Measurements from ENCODE around the gene MBD4. TPM values are rescaled to one million over a fixed set of nuclear protein-coding genes. Genes with fewer than 3 reads are reported as not detected.

The MBD4 gene
- total RNA-seq, 4 donors from 2014 or later, result 12.1 to 23.3 (median 16.4) TPM

DNA sequence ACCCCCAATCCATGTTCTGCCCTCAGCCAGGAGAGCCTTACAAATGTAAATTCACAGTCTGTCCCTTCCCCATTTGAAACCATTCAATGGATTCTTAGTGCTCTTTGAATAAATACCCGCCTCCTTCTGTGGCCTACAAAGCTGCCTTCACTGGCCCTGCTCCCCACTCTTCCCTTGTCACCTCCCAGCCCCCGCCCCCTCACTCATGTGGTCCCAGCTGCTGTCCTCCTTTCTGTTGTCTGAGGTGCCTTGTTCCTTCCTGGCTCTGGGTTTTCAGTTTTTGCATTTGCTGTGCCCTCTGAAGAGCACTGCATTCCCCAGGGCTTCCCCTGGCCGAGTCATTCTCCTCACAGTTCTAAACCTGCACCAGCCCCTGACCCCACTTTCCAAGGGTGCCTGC is 14.5 kb downstream of the MBD4 start:
- WGBS, result 88% methylated on average over 3 of the region's 3 CpGs
- intact Hi-C loops (cut with DNase I), result no loop called here
- Histone ChIP-seq H3K27me3 (no peaks in the 10 kb centered on the region), H3K27ac (replicated peaks in 1 of 4) (no peak overlapping the region), H3K36me3 (peaks cover 0 to 2% (median 0%) of the 10 kb centered on the region in 4 donors), H3K4me1 (peaks cover 14 to 20% (median 16%) of the 10 kb centered on the region in 4 donors), H3K4me3 (no peak overlapping the region), H3K9me3 (no peaks in the 10 kb centered on the region)
- DNase-seq (ENCODE audit: extremely low spot score), result no peak
- TF ChIP-seq POLR2A (IDR thresholded peaks at IDR 0.05; ENCODE audit: low read depth), result no peak
- TF ChIP-seq POLR2AphosphoS5 (IDR thresholded peaks at IDR 0.05), result no peak
- TF ChIP-seq EP300 (IDR thresholded peaks at IDR 0.05), result no peak
- TF ChIP-seq, protein P1, sequence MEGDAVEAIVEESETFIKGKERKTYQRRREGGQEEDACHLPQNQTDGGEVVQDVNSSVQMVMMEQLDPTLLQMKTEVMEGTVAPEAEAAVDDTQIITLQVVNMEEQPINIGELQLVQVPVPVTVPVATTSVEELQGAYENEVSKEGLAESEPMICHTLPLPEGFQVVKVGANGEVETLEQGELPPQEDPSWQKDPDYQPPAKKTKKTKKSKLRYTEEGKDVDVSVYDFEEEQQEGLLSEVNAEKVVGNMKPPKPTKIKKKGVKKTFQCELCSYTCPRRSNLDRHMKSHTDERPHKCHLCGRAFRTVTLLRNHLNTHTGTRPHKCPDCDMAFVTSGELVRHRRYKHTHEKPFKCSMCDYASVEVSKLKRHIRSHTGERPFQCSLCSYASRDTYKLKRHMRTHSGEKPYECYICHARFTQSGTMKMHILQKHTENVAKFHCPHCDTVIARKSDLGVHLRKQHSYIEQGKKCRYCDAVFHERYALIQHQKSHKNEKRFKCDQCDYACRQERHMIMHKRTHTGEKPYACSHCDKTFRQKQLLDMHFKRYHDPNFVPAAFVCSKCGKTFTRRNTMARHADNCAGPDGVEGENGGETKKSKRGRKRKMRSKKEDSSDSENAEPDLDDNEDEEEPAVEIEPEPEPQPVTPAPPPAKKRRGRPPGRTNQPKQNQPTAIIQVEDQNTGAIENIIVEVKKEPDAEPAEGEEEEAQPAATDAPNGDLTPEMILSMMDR (IDR thresholded peaks at IDR 0.05), result no peak

DNA sequence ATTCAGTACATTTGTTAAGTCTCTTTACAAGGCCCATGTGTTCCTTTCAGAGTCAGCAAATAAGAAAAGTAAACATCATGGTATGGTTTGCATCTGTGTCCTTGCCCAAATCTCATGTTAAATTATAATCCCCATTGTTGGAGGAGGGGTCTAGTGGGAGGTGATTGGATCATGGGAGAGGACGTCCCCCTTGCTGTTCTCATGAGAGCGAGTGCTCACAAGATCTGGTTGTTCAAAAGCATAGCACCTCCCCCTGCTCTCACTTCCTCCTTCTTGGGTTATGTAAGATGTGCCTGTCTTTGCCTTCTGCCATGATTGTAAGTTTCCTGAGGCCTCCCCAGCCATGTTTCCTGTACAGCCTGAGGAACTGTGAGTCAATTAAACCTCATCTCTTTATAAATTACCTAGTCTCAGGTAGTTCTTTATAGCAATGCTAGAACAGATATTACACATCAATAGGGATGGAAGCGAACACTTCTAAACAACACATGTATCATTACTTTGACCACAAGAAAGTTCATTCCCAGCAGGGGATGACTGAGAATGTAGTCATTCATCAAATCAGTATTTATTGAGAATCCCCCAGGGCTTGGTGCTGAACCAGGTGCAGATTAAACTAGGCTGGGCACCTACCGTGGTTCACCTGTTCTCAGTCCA is 15.4 kb downstream of the MBD4 start:
- TF ChIP-seq EP300 (IDR thresholded peaks at IDR 0.05) (no peak), POLR2AphosphoS5 (IDR thresholded peaks at IDR 0.05) (no peak), POLR2A (IDR thresholded peaks at IDR 0.05; ENCODE audit: low read depth) (no peak)
- TF ChIP-seq, protein P1 (IDR thresholded peaks at IDR 0.05), result no peak
- H3K4me1 ChIP-seq, result peaks cover 14 to 19% (median 16%) of the 10 kb centered on the region in 4 donors
- WGBS, result 83% methylated on average over 4 of the region's 4 CpGs
- H3K4me3 ChIP-seq, result no peak overlapping the region
- no peak for DNase-seq (ENCODE audit: extremely low spot score)
- H3K36me3 ChIP-seq, result no peaks in the 10 kb centered on the region
- no peak overlapping the region for H3K27ac ChIP-seq (replicated peaks in 1 of 4)
- intact Hi-C loops (cut with DNase I), result no loop called here
- H3K9me3 ChIP-seq, result no peaks in the 10 kb centered on the region
- H3K27me3 ChIP-seq, result no peaks in the 10 kb centered on the region

DNA sequence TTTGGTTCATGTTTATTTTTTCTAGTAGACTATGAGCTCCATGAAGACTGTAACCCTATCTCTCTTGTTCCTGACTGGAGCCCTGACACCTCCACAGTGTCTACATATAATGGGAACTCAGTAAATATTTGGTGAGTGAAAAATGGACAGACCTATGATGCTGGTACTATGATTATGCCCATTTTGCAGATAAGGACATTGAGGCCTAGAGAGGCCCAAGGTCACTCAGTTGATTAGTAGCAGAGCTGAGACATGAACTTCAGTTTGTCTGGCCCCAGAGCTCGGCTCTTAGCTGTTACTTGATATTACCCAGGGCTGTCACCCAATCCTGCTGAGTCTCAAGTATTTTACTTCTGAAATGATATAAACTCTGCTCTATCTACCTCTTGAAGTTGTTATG is 16.9 kb downstream of the MBD4 start:
- Histone ChIP-seq H3K4me1 (peaks cover 4 to 7% (median 5%) of the 10 kb centered on the region in 4 donors), H3K27me3 (no peaks in the 10 kb centered on the region), H3K4me3 (no peak overlapping the region), H3K36me3 (no peaks in the 10 kb centered on the region), H3K27ac (replicated peaks in 1 of 4) (no peak overlapping the region), H3K9me3 (no peaks in the 10 kb centered on the region)
- TF ChIP-seq, protein P1 (IDR thresholded peaks at IDR 0.05), result no peak
- no peak for TF ChIP-seq EP300 (IDR thresholded peaks at IDR 0.05)
- no peak for TF ChIP-seq POLR2A (IDR thresholded peaks at IDR 0.05; ENCODE audit: low read depth)
- TF ChIP-seq POLR2AphosphoS5 (IDR thresholded peaks at IDR 0.05), result no peak
- intact Hi-C loops (cut with DNase I), result no loop called here
- 100% methylated on average over 1 of the region's 1 CpG for WGBS
- no peak for DNase-seq (ENCODE audit: extremely low spot score)

DNA sequence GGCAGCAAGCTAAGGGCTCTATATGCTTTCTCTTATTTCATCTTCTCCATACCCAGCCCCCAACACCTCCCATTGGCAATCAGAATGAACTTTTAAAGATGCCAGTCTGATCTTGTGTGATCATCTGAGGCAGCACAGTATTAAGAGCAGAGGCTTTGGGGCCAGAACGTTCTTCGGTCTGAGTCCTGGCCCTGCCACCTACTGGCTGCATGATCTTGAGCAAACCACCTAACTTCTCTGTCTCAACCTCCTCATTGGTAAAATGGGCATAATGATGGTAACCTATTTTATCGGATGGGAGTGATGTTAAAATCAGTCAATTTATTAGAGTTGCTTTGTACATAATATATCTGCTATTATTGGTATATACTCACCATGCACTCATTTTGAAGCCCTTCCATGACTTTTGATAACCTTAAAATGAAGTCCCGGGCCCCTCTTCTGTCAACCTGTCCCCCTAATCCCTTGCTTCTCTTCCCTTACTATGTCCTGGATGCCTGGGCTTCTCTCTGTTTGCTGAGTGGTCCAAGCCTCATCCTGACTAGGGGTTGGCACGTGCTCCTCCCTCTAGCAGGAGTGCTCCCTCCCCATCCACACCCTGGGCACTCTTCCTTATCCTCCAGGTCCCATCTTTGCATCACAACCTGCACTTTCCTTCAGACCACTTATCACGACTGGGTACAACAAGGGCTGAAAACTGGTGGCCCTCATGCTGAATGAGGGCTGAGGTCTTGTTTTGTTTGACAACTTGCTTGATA is 17.6 kb downstream of the MBD4 start:
- Histone ChIP-seq H3K27me3 (no peaks in the 10 kb centered on the region), H3K4me1 (peaks cover 0 to 6% (median 3%) of the 10 kb centered on the region in 4 donors), H3K9me3 (no peaks in the 10 kb centered on the region), H3K27ac (replicated peaks in 1 of 4) (no peak overlapping the region), H3K36me3 (no peaks in the 10 kb centered on the region), H3K4me3 (no peak overlapping the region)
- no peak for TF ChIP-seq EP300 (IDR thresholded peaks at IDR 0.05)
- TF ChIP-seq, protein P1 (IDR thresholded peaks at IDR 0.05), result no peak
- TF ChIP-seq POLR2AphosphoS5 (IDR thresholded peaks at IDR 0.05), result no peak
- no peak for TF ChIP-seq POLR2A (IDR thresholded peaks at IDR 0.05; ENCODE audit: low read depth)
- 71% methylated on average over 6 of the region's 6 CpGs for WGBS
- intact Hi-C loops (cut with DNase I), result no loop called here
- DNase-seq (ENCODE audit: extremely low spot score), result no peak
